Astrocyte of the spinal cord (primary cell): ENCODE results near the gene PARD6B.
"Not testable (repeated sequence)": the region's sequence is repeated elsewhere in the genome, so short reads cannot be mapped to it uniquely, and the experiment has no call there.

Source experiments
- DNase-seq: peaks from one replicate; pipeline ENCODE4 v3.0.0; 2011; ENCODE audit warnings: low read depth, low spot score
- H3K4me3 ChIP-seq: 2 replicates; pipeline ENCODE4 v1.5.1; 2011; ENCODE audit warnings: low read depth, mild to moderate bottlenecking, low read length, moderate library complexity
- in situ Hi-C: cut with HindIII; loops from 2 replicates; pipeline ENCODE4 v1.10.0; 2017; ENCODE audit warnings: low sequenced_read_pairs
- TF ChIP-seq, protein P1 (sequence below): IDR thresholded peaks from 2 replicates; pipeline ENCODE4 v1.5.1; 2012; ENCODE audit warnings: low read depth, mild to moderate bottlenecking, low read length, inconsistent platforms

The PARD6B gene

DNA sequence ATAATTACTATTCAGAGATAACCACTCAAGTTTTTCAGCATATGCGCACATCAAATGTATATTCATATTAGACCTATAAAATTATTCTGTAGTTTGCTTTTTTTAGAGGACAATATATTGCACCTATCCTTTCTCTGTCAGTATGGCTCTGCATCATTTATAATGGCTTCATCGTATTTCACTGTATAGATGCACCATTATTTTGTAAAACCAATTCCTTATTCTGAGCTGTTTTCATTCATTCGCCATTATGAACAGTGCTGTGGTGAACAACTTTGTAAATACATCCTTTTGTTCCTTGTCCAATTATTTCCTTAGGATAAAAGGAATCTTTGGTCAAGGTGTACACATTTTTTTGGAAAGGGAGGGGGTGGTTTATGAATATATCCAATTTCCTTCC is 34.3 kb downstream of the PARD6B start:
- in situ Hi-C loops, result no loop called here
- no peak for DNase-seq
- no peak overlapping the region for H3K4me3 ChIP-seq

DNA sequence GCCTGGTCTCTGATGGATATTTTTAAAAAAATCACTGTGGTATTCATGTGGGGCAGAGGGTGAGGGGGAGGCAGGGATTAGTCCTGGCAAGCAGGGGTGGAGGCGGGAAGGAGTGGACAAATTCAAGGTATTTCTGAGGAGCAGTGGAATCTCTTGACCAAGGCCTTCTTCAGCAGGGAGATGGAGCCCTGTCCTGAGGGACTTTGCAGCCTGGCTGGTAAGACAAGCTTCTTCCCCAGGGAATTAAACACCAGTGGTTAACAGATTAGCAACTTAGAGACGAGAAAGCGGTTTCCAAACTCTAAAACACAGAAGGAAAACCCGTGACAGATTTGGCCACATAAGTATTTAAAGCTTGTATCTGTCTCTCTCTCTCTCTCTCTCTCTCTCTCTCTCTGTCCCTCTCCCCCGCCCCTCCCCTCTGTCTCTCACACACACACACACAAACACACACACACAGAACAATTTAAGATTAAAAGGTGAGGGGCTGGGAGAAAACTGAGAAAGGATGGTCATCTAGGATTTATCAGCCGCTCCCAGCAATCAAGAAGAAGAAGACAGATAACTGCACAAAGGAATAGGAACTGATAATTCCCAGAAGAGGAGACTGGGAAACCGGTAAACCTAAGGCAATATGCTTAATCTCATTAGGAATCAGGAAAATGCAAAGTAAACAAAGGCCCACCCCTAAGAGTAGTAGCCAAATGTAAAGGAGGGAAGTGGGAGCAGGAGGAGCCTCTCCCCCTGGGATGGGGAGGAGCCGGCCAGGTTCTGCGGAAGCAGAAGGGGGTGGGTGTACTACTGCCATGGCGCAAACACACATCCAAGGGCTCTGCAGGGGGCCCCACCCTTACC is 35.8 kb downstream of the PARD6B start:
- H3K4me3 ChIP-seq, in situ Hi-C loops, DNase-seq: not testable (repeated sequence)

More for the DNA sequence above, 34.3 kb downstream of the PARD6B start:
- TF ChIP-seq, protein P1, sequence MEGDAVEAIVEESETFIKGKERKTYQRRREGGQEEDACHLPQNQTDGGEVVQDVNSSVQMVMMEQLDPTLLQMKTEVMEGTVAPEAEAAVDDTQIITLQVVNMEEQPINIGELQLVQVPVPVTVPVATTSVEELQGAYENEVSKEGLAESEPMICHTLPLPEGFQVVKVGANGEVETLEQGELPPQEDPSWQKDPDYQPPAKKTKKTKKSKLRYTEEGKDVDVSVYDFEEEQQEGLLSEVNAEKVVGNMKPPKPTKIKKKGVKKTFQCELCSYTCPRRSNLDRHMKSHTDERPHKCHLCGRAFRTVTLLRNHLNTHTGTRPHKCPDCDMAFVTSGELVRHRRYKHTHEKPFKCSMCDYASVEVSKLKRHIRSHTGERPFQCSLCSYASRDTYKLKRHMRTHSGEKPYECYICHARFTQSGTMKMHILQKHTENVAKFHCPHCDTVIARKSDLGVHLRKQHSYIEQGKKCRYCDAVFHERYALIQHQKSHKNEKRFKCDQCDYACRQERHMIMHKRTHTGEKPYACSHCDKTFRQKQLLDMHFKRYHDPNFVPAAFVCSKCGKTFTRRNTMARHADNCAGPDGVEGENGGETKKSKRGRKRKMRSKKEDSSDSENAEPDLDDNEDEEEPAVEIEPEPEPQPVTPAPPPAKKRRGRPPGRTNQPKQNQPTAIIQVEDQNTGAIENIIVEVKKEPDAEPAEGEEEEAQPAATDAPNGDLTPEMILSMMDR, result no peak

DNA sequence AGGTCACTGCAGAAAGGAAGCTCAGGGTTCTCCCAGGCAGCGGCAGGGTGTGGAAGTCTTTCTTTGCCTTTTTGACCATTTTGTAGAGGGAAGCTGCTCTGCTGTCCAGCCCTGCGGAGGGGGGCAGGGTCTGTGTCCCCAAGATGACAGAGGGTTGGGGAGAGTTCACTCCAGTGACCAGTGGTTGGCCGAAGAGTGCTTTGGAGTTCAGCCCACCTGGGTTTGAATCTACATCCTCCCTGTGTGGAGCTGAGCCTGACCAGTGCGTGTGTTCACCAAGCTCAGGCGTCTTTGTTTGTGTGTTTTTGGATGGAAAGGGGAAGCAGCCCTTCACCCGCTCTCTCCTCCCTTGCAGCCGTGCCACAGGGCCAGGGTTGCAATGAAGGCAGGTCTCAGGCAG is 37.6 kb downstream of the PARD6B start:
- H3K4me3 ChIP-seq, DNase-seq, in situ Hi-C loops: not testable (repeated sequence)

DNA sequence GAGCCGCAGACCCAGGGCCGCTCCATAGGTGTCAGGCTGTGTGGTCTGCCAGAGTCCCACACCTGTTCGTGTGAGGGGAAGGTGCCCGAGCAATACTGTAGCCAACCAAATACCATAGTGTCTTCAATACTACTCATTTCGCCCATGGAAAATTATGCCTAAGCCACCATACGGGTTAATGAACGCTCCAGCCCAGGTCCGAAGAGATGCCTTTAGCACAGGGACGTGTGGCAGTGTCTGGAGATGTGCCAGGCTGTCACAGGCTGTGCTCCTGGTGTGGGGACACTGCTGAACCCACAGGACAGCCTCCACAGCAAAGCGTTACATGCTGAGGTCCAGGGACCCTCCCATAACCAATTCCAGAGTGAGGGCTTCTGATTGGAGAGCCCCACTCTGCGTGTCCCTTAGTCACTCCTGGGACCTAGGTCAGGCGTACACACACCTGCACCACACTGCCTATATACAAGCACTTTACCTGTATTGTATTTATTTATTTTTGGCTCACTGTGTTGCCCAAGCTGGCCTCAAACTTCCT is 38.2 kb downstream of the PARD6B start:
- DNase-seq, H3K4me3 ChIP-seq, in situ Hi-C loops: not testable (repeated sequence)

DNA sequence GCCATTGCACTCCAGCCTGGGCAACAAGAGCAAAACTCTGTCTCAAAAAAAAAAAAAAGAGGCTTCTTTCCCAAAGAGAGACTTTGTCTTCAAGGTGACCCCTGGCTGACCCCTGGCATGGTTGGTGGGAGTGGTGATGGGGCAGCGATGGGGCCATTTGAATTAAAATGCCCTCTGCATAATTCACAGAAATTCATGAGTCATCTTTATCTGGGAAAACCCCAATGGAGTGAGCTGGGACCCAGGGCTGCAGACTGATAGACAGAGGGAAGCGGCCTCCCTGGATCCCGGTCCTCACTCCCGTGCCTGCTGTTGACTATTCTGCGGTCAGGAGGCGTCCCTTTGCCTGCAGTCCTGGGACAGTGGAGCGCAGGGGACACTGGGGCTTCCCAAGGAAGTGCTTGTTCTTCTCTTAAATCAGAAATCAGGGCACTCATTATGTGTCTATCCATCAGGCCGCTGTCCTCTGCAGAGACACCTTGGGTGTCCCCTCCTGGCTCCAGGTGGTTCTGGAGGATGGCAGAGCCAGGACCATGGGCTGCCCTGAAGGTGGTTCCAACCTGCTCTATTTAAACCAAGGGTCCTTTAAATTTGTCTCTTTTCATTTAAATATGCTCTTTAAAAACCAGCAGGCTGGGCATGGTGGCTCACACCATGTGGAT is 40.2 kb downstream of the PARD6B start:
- DNase-seq, in situ Hi-C loops, H3K4me3 ChIP-seq: not testable (repeated sequence)

DNA sequence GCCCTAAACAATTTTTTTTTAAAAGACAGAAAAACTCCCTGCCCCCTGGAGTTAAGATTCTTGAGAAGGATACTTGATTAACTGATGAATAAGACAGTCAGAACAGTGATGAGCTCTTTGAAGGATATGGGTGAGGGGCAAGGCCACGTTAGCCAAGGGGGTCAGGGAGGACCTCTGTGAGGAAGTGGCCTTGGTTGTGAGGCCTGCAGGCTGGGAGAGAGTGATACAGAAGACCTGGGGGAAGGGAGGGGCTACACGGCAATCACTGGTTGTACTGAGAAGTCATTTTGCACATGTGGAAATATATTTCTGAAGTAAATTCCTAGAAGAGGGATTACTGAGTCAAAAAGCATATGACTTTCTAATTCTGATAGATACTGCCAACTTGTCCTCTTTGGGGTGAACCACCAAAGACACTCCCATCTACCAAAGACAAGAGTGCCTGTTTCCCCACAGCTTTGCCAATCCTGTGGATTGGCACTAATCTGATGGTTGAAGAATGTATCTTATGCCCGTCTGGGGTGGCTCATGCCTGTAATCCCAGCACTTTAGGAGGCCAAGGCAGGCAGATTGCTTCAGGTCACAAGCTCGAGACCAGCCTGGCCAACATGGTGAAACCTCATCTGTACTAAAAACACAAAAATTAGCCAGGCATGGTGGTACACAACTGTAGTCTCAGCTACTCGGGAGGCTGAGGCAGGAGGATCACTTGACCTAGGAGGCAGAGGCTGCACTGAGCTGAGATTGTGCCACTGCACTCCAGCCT is 41.2 kb downstream of the PARD6B start:
- no peak for DNase-seq
- in situ Hi-C loops, result no loop called here
- H3K4me3 ChIP-seq, result no peak overlapping the region
- TF ChIP-seq, protein P1, result no peak

DNA sequence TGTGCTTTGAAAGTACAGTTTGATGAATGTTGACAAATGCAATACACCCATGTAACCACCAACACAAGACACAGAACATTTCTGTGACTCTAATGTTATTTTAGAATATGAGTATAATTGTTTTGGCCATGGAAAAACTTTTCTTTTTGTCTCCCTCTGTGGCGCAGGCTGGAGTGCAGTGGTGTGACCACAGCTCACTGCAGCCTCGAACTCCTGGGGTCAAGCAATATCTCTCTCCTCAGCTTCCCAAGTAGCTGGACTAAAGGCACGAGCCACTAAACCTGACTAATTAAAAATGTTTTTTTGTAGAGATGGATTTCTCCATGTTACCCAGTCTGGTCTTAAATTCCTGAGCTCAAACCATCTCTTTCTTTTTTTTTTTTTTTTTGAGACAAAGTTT is 43.1 kb downstream of the PARD6B start:
- no peak overlapping the region for H3K4me3 ChIP-seq
- TF ChIP-seq, protein P1, result no peak
- no peak for DNase-seq
- in situ Hi-C loops, result no loop called here

DNA sequence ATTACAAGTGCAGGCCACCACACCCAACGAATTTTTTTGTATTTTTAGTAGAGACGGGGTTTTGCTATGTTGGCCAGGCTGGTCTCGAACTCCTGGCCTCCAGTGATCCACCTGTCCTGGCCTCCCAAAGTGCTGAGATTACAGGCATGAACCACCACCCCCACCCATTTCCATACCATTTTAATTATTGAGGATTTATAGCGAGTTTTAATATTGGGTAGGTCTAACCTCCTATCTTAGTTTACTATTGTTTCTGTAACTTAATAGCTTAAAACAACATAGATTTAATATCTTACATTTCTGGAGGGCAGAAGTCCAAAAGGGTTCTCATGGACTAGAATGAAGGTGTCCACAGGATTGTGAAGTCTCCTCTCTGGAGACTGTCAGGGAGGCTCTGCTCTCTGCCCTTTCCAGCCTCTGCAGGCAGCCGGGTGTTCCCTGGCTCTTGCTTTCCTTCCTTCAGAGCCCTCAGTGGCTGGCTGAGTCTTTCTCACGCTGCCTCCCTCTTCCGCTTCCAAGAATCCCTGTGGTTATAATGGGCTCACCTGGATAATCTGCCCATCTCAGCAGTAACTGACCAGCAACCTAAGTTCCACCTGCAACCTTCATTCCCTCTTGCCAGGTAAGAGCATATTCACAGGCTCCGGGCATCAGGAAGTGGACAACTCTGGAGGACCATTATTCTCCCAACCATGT is 44.9 kb downstream of the PARD6B start:
- in situ Hi-C loops, result no loop called here
- no peak for DNase-seq
- no peak overlapping the region for H3K4me3 ChIP-seq
- TF ChIP-seq, protein P1, result no peak
